HCT116 (cell line): Measurements from ENCODE around the gene LDB2. TPM values are rescaled to one million over a fixed set of nuclear protein-coding genes. Genes with fewer than 3 reads are reported as not detected.

Source experiments
- ATAC-seq: fragments of 200-7000 bp; cut with Tn5 transposase; 2 replicates; pipeline ENCODE4 v1.9.1; 2020; ENCODE audit warnings: mild to moderate bottlenecking, moderate library complexity
- BruUV-seq: library from RNA; stranded (reverse); fragments of 400-500 nt; replicated peaks from 2 replicates; lab custom pipeline; 2021; lab: Mats Ljungman, UMichigan
- CTCF ChIA-PET: fragments of 300-600 bp; sonication (Branson Sonifier 250); formaldehyde crosslinking; loops from one replicate; lab custom pipeline; 2021; ENCODE audit warnings: antibody characterized with exemption; lab: Charles Lee
- POLR2A ChIA-PET: fragments of 300-600, 350-600 bp; sonication (Branson Sonifier 250); formaldehyde crosslinking; loops from one replicate; lab custom pipeline; 2021; ENCODE audit warnings: antibody characterized with exemption; lab: Charles Lee
- RAD21 ChIA-PET, 2 experiments: fragments of 300-600 bp; sonication (Branson Sonifier 250); formaldehyde crosslinking; loops; one replicate each; lab custom pipeline; 2023; ENCODE audit warnings: low total read pairs in 2 of 2; ENCODE audit not compliant: uncharacterized antibody in 2 of 2, unreplicated experiment in 2 of 2, low non-redundant PET in 1 of 2; lab: Charles Lee
- DNase-seq: peaks from one replicate; pipeline ENCODE4 v3.0.0-alpha.2; 2010; ENCODE audit warnings: low read depth, low spot score
- H2AFZ ChIP-seq: fragments of 200-600 bp; shearing (Covaris generic), sonication (generic); 2 replicates; pipeline ENCODE4 v1.6.1; 2017; ENCODE audit warnings: low read depth, mixed run types, mixed read lengths, antibody characterized with exemption, low read length; ENCODE audit not compliant: poor library complexity, severe bottlenecking
- H3K27ac ChIP-seq: 2 replicates; pipeline ENCODE4 v1.5.1; 2012; ENCODE audit warnings: low read depth, low read length
- H3K27me3 ChIP-seq: fragments of 200-600 bp; sonication (generic); 2 replicates; pipeline ENCODE4 v1.6.1; 2016; ENCODE audit warnings: mixed run types, low read length, mixed read lengths; ENCODE audit not compliant: insufficient read depth
- H3K36me3 ChIP-seq, 2 experiments: fragments of 200-500 bp in 1 of 2; fragments of 200-600 bp in 1 of 2; sonication (Bioruptor generic) in 1 of 2; sonication (generic) in 1 of 2; 2 replicates each; pipeline versions ENCODE4 v1.5.1 to v1.6.1; 2014 to 2016; ENCODE audit warnings: low read length in 2 of 2, inconsistent platforms in 1 of 2, mixed read lengths in 1 of 2, mixed run types in 1 of 2; ENCODE audit not compliant: insufficient read depth in 2 of 2, control insufficient read depth in 1 of 2
- H3K4me1 ChIP-seq, 2 experiments: fragments of 200-600 bp in 1 of 2; sonication (generic) in 1 of 2; 2 replicates each; pipeline versions ENCODE4 v1.5.1 to v1.6.1; 2012 to 2017; ENCODE audit warnings: low read length in 2 of 2, inconsistent platforms in 1 of 2, mild to moderate bottlenecking in 1 of 2, mixed read lengths in 1 of 2, mixed run types in 1 of 2, moderate library complexity in 1 of 2; ENCODE audit not compliant: insufficient read depth in 2 of 2, control insufficient read depth in 1 of 2
- H3K4me2 ChIP-seq: fragments of 200-600 bp; sonication (generic); 2 replicates; pipeline ENCODE4 v1.6.1; 2017; ENCODE audit warnings: mixed run types, low read length, mixed read lengths
- H3K4me3 ChIP-seq, 2 experiments: fragments of 200-600 bp in 1 of 2; sonication (generic) in 1 of 2; replicated peaks in 1 of 2; 2 replicates each; pipeline ENCODE4 v1.5.1; 2011 to 2016; ENCODE audit warnings: low read length in 2 of 2, control low read depth in 1 of 2, low read depth in 1 of 2, mild to moderate bottlenecking in 1 of 2, mixed read lengths in 1 of 2, mixed run types in 1 of 2
- H3K79me2 ChIP-seq: fragments of 200-600 bp; sonication (generic); 2 replicates; pipeline ENCODE4 v1.6.1; 2017; ENCODE audit warnings: mild to moderate bottlenecking, mixed run types, low read length, moderate library complexity, mixed read lengths; ENCODE audit not compliant: insufficient read depth
- H3K9ac ChIP-seq: fragments of 200-600 bp; sonication (generic); 2 replicates; pipeline ENCODE4 v1.6.1; 2016; ENCODE audit warnings: low read length, mixed read lengths
- H3K9me2 ChIP-seq: fragments of 200-600 bp; sonication (generic), shearing (Covaris generic); 2 replicates; pipeline ENCODE4 v1.6.1; 2017; ENCODE audit warnings: mixed run types, mild to moderate bottlenecking, moderate library complexity; ENCODE audit not compliant: insufficient read depth
- H3K9me3 ChIP-seq, 2 experiments: fragments of 200-500 bp in 1 of 2; fragments of 200-600 bp in 1 of 2; sonication (Bioruptor generic) in 1 of 2; sonication (generic) in 1 of 2; 2 replicates each; pipeline ENCODE4 v1.6.1; 2014 to 2017; ENCODE audit warnings: low read length in 2 of 2, mixed read lengths in 2 of 2, inconsistent platforms in 1 of 2, low read depth in 1 of 2, mild to moderate bottlenecking in 1 of 2, mixed run types in 1 of 2, moderate library complexity in 1 of 2; ENCODE audit not compliant: control insufficient read depth in 1 of 2, insufficient read depth in 1 of 2
- H4K20me1 ChIP-seq: fragments of 200-600 bp; sonication (generic), shearing (Covaris generic); 2 replicates; pipeline ENCODE4 v1.6.1; 2017; ENCODE audit warnings: mixed run types, mild to moderate bottlenecking, moderate library complexity; ENCODE audit not compliant: insufficient read depth
- ATF3 ChIP-seq: IDR thresholded peaks from 2 replicates; pipeline ENCODE4 v1.6.1; 2012
- CBX3 ChIP-seq: IDR thresholded peaks from 2 replicates; pipeline ENCODE4 v1.6.1; 2012; ENCODE audit warnings: low read depth
- CTCF ChIP-seq, 3 experiments: fragments of 200-600 bp in 1 of 3; sonication (generic) in 1 of 3; IDR thresholded peaks in 2 of 3; conservative IDR thresholded peaks in 1 of 3; 2 replicates each; pipeline ENCODE4 v1.5.1; 2012 to 2017; ENCODE audit warnings: low read depth in 2 of 3, low read length in 2 of 3, antibody characterized with exemption in 1 of 3, borderline replicate concordance in 1 of 3, control low read depth in 1 of 3, mild to moderate bottlenecking in 1 of 3, mixed read lengths in 1 of 3, mixed run types in 1 of 3, moderate library complexity in 1 of 3; ENCODE audit not compliant: insufficient read depth in 1 of 3
- EZH2 ChIP-seq: fragments of 200-600 bp; sonication (generic); IDR thresholded peaks from 2 replicates; pipeline ENCODE4 v1.6.1; 2017; ENCODE audit warnings: antibody characterized with exemption, mixed run types
- POLR2A ChIP-seq: IDR thresholded peaks from 2 replicates; pipeline ENCODE4 v1.7.0; 2011; ENCODE audit warnings: borderline replicate concordance; ENCODE audit not compliant: insufficient read depth, insufficient read length; ENCODE audit errors: extremely low read depth
- POLR2AphosphoS5 ChIP-seq: IDR thresholded peaks from 2 replicates; pipeline ENCODE4 v1.6.1; 2011; ENCODE audit warnings: mild to moderate bottlenecking, low read depth, low read length, moderate library complexity
- RAD21 ChIP-seq: IDR thresholded peaks from 2 replicates; pipeline ENCODE4 v1.6.1; 2012; ENCODE audit warnings: low read depth, mild to moderate bottlenecking
- TCF7L2 ChIP-seq: IDR thresholded peaks from 2 replicates; pipeline ENCODE4 v1.7.0; 2011; ENCODE audit warnings: borderline replicate concordance, inconsistent platforms; ENCODE audit not compliant: insufficient read depth, insufficient read length; ENCODE audit errors: extremely low read depth
- YY1 ChIP-seq: IDR thresholded peaks from 2 replicates; pipeline ENCODE4 v1.6.1; 2011; ENCODE audit warnings: low read length, low read depth, moderate library complexity, mild to moderate bottlenecking; ENCODE audit not compliant: insufficient replicate concordance; ENCODE audit errors: extremely low read depth
- ZBTB33 ChIP-seq: IDR thresholded peaks from 2 replicates; pipeline ENCODE4 v1.6.1; 2011; ENCODE audit warnings: mild to moderate bottlenecking, low read length, moderate library complexity; ENCODE audit not compliant: insufficient replicate concordance; ENCODE audit errors: extremely low read depth
- ZFX ChIP-seq: fragments of 450-650 bp; IDR thresholded peaks from 2 replicates; pipeline ENCODE4 v1.6.1; 2017
- ZNF274 ChIP-seq: fragments of 200-500 bp; sonication (Bioruptor generic); IDR thresholded peaks from 2 replicates; pipeline ENCODE4 v1.6.1; 2014; ENCODE audit warnings: mild to moderate bottlenecking, low read depth, low read length, inconsistent platforms
- intact Hi-C: fragments of 100-400 bp; cut with micrococcal nuclease; formaldehyde crosslinking; loops from 2 replicates; pipeline ENCODE4 v1.10.0; 2022
- total RNA-seq: library from RNA; stranded (reverse); gene quantifications from one replicate; pipeline ENCODE4 v1.2.1, GENCODE V29; 2021; ENCODE audit not compliant: unreplicated experiment

The LDB2 gene
- total RNA-seq, 1 experiment from 2014 or later = 0.12 TPM

- no TSS peak for BruUV-seq
- no peak overlapping the region for H3K4me3 ChIP-seq
- no peaks in the 10 kb centered on the region for H3K9me2 ChIP-seq
- no peak overlapping the region for H2AFZ ChIP-seq
- TF ChIP-seq ATF3 = no peak
- no peak for TF ChIP-seq CBX3
- TF ChIP-seq POLR2A = no peak
- no peak for TF ChIP-seq ZFX
- TF ChIP-seq CTCF (IDR thresholded peaks at IDR 0.05 in 2 of 3, conservative IDR thresholded peaks at IDR 0.05 in 1 of 3; ENCODE audit: borderline replicate concordance in 1 of 3, insufficient read depth in 1 of 3, low read depth in 2 of 3, low read length in 2 of 3) = no peak
- TF ChIP-seq RAD21 = no peak
- TF ChIP-seq ZNF274 = no peak
- TF ChIP-seq TCF7L2 = no peak
- TF ChIP-seq EZH2 = no peak
- no peak for TF ChIP-seq YY1
- TF ChIP-seq POLR2AphosphoS5 = no peak
- TF ChIP-seq ZBTB33 = no peak
- H3K27me3 ChIP-seq = no peaks in the 10 kb centered on the region
- H3K4me2 ChIP-seq = no peak overlapping the region
- DNase-seq (no peak), ATAC-seq (no peak)
- intact Hi-C loops = no loop called here
- peaks cover 0 to 5% of the 10 kb centered on the region in 2 experiments; a peak in 1 of 4 replicates for H3K4me1 ChIP-seq
- ChIA-PET POLR2A (no interaction called here), CTCF (no interaction called here), RAD21 (no interaction called here)
- no peaks in the 10 kb centered on the region for H3K9me3 ChIP-seq
- no peaks in the 10 kb centered on the region for H3K36me3 ChIP-seq
- H3K79me2 ChIP-seq = no peaks in the 10 kb centered on the region
- no peak overlapping the region for H3K27ac ChIP-seq
- no peaks in the 10 kb centered on the region for H4K20me1 ChIP-seq
- no peak overlapping the region for H3K9ac ChIP-seq
Observed at GRCh38 chr4:16868674-16869073, 29.8 kb downstream of the LDB2 start.
